ENCODE measurements around the gene LY9. TPM values are rescaled to one million over a fixed set of nuclear protein-coding genes. Genes with fewer than 3 reads are reported as not detected.

Gene LY9
- total RNA-seq, 1 experiment from 2014 or later = not detected

DNA sequence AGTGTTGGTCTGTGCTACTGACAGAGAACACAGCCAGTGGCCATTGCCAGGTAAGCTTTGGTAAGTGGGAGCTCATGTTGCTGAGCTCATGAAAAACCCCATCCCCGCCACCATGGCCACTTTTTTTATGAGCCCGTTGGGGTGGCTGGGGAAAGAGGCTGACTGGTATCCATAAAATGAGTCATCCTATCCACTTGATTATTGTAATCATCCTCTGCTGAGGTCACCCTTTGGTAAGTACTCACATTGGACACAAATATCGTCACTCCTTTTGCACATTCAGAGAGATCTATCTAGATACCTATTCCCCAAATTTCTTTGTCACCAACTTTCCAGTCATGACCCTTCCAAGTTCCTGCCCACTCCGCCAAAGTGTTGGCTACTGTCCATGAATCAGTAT, 34.9 kb upstream of the LY9 start:
- CTCF ChIA-PET = no interaction called here
- Histone ChIP-seq H3K36me3 (ENCODE audit: insufficient read depth, low read length, poor library complexity, severe bottlenecking) (no peaks in the 10 kb centered on the region), H3K27ac (ENCODE audit: low read depth, low read length, poor library complexity, severe bottlenecking) (no peak overlapping the region), H3K4me3 (ENCODE audit: low read depth, low read length, poor library complexity, severe bottlenecking) (no peak overlapping the region), H3K9me3 (ENCODE audit: low read depth, low read length, poor library complexity, severe bottlenecking) (no peaks in the 10 kb centered on the region), H3K4me1 (ENCODE audit: insufficient read depth, low read length, poor library complexity, severe bottlenecking) (no peaks in the 10 kb centered on the region), H3K27me3 (replicated peaks; ENCODE audit: insufficient read depth, low read depth, low read length, poor library complexity) (no peaks in the 10 kb centered on the region)
- BruUV-seq (replicated peaks) = no TSS peak
- POLR2A ChIA-PET (ENCODE audit: low non-redundant PET) = no interaction called here
- no peak for DNase-seq (ENCODE audit: low spot score)
- TF ChIP-seq EZH2 (IDR thresholded peaks at IDR 0.05; ENCODE audit: borderline replicate concordance, low read depth, low read length, poor library complexity, severe bottlenecking) = no peak
- TF ChIP-seq, protein P1, sequence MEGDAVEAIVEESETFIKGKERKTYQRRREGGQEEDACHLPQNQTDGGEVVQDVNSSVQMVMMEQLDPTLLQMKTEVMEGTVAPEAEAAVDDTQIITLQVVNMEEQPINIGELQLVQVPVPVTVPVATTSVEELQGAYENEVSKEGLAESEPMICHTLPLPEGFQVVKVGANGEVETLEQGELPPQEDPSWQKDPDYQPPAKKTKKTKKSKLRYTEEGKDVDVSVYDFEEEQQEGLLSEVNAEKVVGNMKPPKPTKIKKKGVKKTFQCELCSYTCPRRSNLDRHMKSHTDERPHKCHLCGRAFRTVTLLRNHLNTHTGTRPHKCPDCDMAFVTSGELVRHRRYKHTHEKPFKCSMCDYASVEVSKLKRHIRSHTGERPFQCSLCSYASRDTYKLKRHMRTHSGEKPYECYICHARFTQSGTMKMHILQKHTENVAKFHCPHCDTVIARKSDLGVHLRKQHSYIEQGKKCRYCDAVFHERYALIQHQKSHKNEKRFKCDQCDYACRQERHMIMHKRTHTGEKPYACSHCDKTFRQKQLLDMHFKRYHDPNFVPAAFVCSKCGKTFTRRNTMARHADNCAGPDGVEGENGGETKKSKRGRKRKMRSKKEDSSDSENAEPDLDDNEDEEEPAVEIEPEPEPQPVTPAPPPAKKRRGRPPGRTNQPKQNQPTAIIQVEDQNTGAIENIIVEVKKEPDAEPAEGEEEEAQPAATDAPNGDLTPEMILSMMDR (conservative IDR thresholded peaks at IDR 0.05; ENCODE audit: low read depth, low read length) = no peak
- intact Hi-C loops (cut with micrococcal nuclease; ENCODE audit: unreplicated experiment) = no loop called here

DNA sequence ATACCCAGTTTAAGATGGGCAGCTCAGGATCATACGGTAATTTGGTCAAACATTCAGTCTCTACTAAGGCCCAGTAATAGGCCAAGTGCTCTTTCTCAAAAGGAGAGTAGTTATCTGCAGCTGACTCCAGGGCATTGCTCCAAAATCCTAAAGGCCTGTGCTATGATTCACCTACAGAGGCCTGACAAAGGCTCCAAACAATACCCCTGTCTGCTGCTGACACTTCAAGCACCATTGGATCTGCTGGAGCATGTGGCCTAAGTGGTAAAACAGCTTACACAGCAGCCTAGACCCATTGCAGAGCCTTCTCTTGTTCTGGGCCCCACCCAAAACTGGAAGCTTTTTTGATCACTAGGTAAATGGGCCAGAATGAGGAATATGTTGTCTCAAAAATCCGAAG, 34.1 kb upstream of the LY9 start:
- CTCF ChIA-PET = no interaction called here
- DNase-seq (ENCODE audit: low spot score) = no peak
- POLR2A ChIA-PET (ENCODE audit: low non-redundant PET) = no interaction called here
- H3K9me3 ChIP-seq (ENCODE audit: low read depth, low read length, poor library complexity, severe bottlenecking) = no peaks in the 10 kb centered on the region
- intact Hi-C loops (cut with micrococcal nuclease; ENCODE audit: unreplicated experiment) = no loop called here
- H3K36me3 ChIP-seq (ENCODE audit: insufficient read depth, low read length, poor library complexity, severe bottlenecking) = no peaks in the 10 kb centered on the region
- no peaks in the 10 kb centered on the region for H3K4me1 ChIP-seq (ENCODE audit: insufficient read depth, low read length, poor library complexity, severe bottlenecking)
- H3K4me3 ChIP-seq (ENCODE audit: low read depth, low read length, poor library complexity, severe bottlenecking) = no peak overlapping the region
- H3K27me3 ChIP-seq (replicated peaks; ENCODE audit: insufficient read depth, low read depth, low read length, poor library complexity) = no peaks in the 10 kb centered on the region
- BruUV-seq (replicated peaks) = no TSS peak
- TF ChIP-seq, protein P1 (conservative IDR thresholded peaks at IDR 0.05; ENCODE audit: low read depth, low read length) = no peak
- TF ChIP-seq EZH2 (IDR thresholded peaks at IDR 0.05; ENCODE audit: borderline replicate concordance, low read depth, low read length, poor library complexity, severe bottlenecking) = no peak
- no peak overlapping the region for H3K27ac ChIP-seq (ENCODE audit: low read depth, low read length, poor library complexity, severe bottlenecking)

DNA sequence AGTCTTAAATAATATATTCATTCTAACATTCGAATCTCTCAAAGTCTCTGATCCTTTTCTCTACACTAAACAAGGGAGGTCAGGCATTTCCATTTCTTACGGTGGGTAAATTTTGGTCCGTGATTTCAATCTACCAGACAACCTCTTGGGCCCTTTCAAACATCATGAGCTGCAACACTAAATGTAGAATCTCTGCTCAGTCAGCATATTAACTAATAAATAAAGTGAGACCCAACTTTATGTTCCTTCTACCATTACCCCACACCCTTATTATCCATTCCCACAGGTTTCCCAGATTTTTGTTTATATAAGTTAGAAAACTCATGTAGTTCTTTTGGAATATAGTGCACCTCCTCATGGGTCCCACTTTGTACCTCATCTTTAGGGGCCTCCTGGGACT, 32.0 kb upstream of the LY9 start:
- H3K36me3 ChIP-seq (ENCODE audit: insufficient read depth, low read length, poor library complexity, severe bottlenecking) = no peaks in the 10 kb centered on the region
- H3K4me3 ChIP-seq (ENCODE audit: low read depth, low read length, poor library complexity, severe bottlenecking) = no peak overlapping the region
- no peaks in the 10 kb centered on the region for H3K4me1 ChIP-seq (ENCODE audit: insufficient read depth, low read length, poor library complexity, severe bottlenecking)
- H3K27ac ChIP-seq (ENCODE audit: low read depth, low read length, poor library complexity, severe bottlenecking) = no peak overlapping the region
- TF ChIP-seq EZH2 (IDR thresholded peaks at IDR 0.05; ENCODE audit: borderline replicate concordance, low read depth, low read length, poor library complexity, severe bottlenecking) = no peak
- TF ChIP-seq, protein P1 (conservative IDR thresholded peaks at IDR 0.05; ENCODE audit: low read depth, low read length) = no peak
- BruUV-seq (replicated peaks) = no TSS peak
- no peaks in the 10 kb centered on the region for H3K9me3 ChIP-seq (ENCODE audit: low read depth, low read length, poor library complexity, severe bottlenecking)
- no peak for DNase-seq (ENCODE audit: low spot score)
- H3K27me3 ChIP-seq (replicated peaks; ENCODE audit: insufficient read depth, low read depth, low read length, poor library complexity) = no peaks in the 10 kb centered on the region
- POLR2A ChIA-PET (ENCODE audit: low non-redundant PET) = no interaction called here
- intact Hi-C loops (cut with micrococcal nuclease; ENCODE audit: unreplicated experiment) = no loop called here
- CTCF ChIA-PET = no interaction called here
